ENCODE measurements around the gene PIK3R5. TPM values are rescaled to one million over a fixed set of nuclear protein-coding genes. Genes with fewer than 3 reads are reported as not detected.

The PIK3R5 gene
- total and polyA plus RNA-seq, 2 donors (not counting 3 experiments of a cell fraction or from before 2014, with no cell fraction given): not detected

DNA sequence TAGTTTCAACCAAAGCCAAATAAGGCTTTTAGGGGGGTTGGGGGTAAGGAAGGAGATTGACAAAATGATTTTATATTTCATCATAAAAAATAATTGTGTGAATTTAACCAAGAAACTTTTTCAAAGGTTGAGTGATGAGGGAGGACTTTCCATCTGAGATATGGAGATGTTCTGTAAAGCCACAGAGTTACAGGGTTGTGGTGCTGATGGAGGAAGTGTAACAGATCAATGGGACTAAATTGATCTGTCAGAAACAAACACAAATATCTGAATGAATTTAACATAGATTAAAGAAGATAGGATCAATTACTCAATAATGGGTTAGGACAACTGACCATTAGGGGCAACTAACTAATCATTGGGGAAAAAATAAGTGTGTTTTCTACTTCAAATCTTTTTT is 14.2 kb upstream of the PIK3R5 start:
- FAIRE-seq (no peak), DNase-seq (ENCODE audit: low read depth, low spot score) (no peak)
- no TSS peak for BruUV-seq (replicated peaks)
- Histone ChIP-seq H3K27ac (ENCODE audit: insufficient read depth, low read depth, low read length) (no peak overlapping the region), H4K20me1 (replicated peaks; ENCODE audit: control insufficient read depth, extremely low read depth, insufficient read depth, low read length) (no peaks in the 10 kb centered on the region), H3K79me2 (ENCODE audit: control insufficient read depth, insufficient read depth, low read length) (no peaks in the 10 kb centered on the region), H2AFZ (ENCODE audit: low read depth, low read length) (no peak overlapping the region), H3K9ac (replicated peaks; ENCODE audit: extremely low read depth, insufficient read depth, low read length) (no peak overlapping the region), H3K4me1 (ENCODE audit: control insufficient read depth, extremely low read depth, insufficient read depth, low read length) (no peaks in the 10 kb centered on the region), H3K27me3 (ENCODE audit: control insufficient read depth in 2 of 2, insufficient read depth in 2 of 2, low read length in 2 of 2) (no peaks in the 10 kb centered on the region), H3K36me3 (ENCODE audit: control insufficient read depth in 2 of 2, extremely low read depth in 1 of 2, insufficient read depth in 2 of 2, low read length in 2 of 2) (no peaks in the 10 kb centered on the region), H3K9me1 (replicated peaks; ENCODE audit: control insufficient read depth, extremely low read depth, insufficient read depth, low read length) (no peaks in the 10 kb centered on the region), H3K4me3 (replicated peaks in 1 of 3; ENCODE audit: insufficient read depth in 1 of 3, low read depth in 1 of 3, low read length in 3 of 3) (no peak overlapping the region), H3K4me2 (ENCODE audit: insufficient read depth, low read length) (no peak overlapping the region), H3K9me3 (replicated peaks; ENCODE audit: control insufficient read depth, insufficient read depth, low read length) (no peaks in the 10 kb centered on the region)
- intact Hi-C loops (cut with micrococcal nuclease) (no loop called here), dilution Hi-C loops (cut with MboI; ENCODE audit: extremely low pct_ligation_motif_present, low sequenced_read_pairs) (no loop called here)
- TF ChIP-seq POLR2AphosphoS5 (IDR thresholded peaks at IDR 0.05; ENCODE audit: insufficient read depth, low read depth, low read length) (no peak), MYC (IDR thresholded peaks at IDR 0.05; ENCODE audit: low read depth, low read length) (no peak), JUN (IDR thresholded peaks at IDR 0.05; ENCODE audit: borderline replicate concordance, insufficient read depth, insufficient read length, low read depth) (no peak), GATA2 (IDR thresholded peaks at IDR 0.05; ENCODE audit: insufficient read depth, insufficient read length, low read depth, low read length) (no peak)
- ChIA-PET POLR2A (no interaction called here), CTCF (no interaction called here)

DNA sequence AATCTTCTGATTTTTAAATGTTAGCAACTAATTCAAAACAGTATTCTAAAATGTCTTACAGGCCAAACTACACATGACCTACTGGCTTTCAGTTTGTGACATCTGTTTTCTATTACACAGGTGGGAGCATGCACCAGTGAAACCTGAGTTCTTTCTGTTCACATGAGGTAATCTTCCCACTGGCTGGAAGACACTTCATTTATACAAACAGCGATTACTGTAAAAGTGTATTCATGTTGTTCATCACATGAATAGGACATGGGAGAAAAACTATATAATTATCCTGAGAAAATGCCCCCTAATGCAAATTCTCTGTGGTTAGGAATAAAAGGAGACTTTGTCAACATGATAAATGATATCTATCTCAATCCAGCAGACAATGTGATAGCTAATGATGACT is 11.1 kb upstream of the PIK3R5 start:
- Histone ChIP-seq H2AFZ (ENCODE audit: low read depth, low read length) (no peak overlapping the region), H3K9me1 (replicated peaks; ENCODE audit: control insufficient read depth, extremely low read depth, insufficient read depth, low read length) (no peaks in the 10 kb centered on the region), H3K4me2 (ENCODE audit: insufficient read depth, low read length) (no peak overlapping the region), H3K4me3 (replicated peaks in 1 of 3; ENCODE audit: insufficient read depth in 1 of 3, low read depth in 1 of 3, low read length in 3 of 3) (no peak overlapping the region), H3K36me3 (ENCODE audit: control insufficient read depth in 2 of 2, extremely low read depth in 1 of 2, insufficient read depth in 2 of 2, low read length in 2 of 2) (no peaks in the 10 kb centered on the region), H3K9me3 (replicated peaks; ENCODE audit: control insufficient read depth, insufficient read depth, low read length) (no peaks in the 10 kb centered on the region), H3K4me1 (ENCODE audit: control insufficient read depth, extremely low read depth, insufficient read depth, low read length) (no peaks in the 10 kb centered on the region), H3K79me2 (ENCODE audit: control insufficient read depth, insufficient read depth, low read length) (no peaks in the 10 kb centered on the region), H4K20me1 (replicated peaks; ENCODE audit: control insufficient read depth, extremely low read depth, insufficient read depth, low read length) (no peaks in the 10 kb centered on the region), H3K27me3 (ENCODE audit: control insufficient read depth in 2 of 2, insufficient read depth in 2 of 2, low read length in 2 of 2) (no peaks in the 10 kb centered on the region), H3K27ac (ENCODE audit: insufficient read depth, low read depth, low read length) (no peak overlapping the region), H3K9ac (replicated peaks; ENCODE audit: extremely low read depth, insufficient read depth, low read length) (no peak overlapping the region)
- dilution Hi-C loops (cut with MboI; ENCODE audit: extremely low pct_ligation_motif_present, low sequenced_read_pairs) (no loop called here), intact Hi-C loops (cut with micrococcal nuclease) (no loop called here)
- TF ChIP-seq JUN (IDR thresholded peaks at IDR 0.05; ENCODE audit: borderline replicate concordance, insufficient read depth, insufficient read length, low read depth): no peak
- no peak for TF ChIP-seq FOS (IDR thresholded peaks at IDR 0.05; ENCODE audit: borderline replicate concordance, insufficient read depth, low read length)
- FAIRE-seq (no peak), DNase-seq (ENCODE audit: low read depth, low spot score) (no peak)
- no TSS peak for BruUV-seq (replicated peaks)
- CTCF ChIA-PET: no interaction called here
- POLR2A ChIA-PET: no interaction called here

Measured in endothelial cell of umbilical vein (primary cell).